DMS153 treated with DMSO at 0.1 percent for 48 hours (cell line): ENCODE results near the gene TMEM259.

Experiments
- DNase-seq: peaks from one replicate; lab custom pipeline; 2025; ENCODE audit not compliant: unreplicated experiment; lab: John Stamatoyannopoulos, UW

TMEM259 gene

GRCh38 chr19:990119-990571 is 30.8 kb downstream of the TMEM259 start:
- no peak for DNase-seq

GRCh38 chr19:989381-990081 is 31.4 kb downstream of the TMEM259 start:
- no peak for DNase-seq

GRCh38 chr19:988510-988909 is 32.4 kb downstream of the TMEM259 start:
- DNase-seq: no peak

GRCh38 chr19:988081-988480 is 32.8 kb downstream of the TMEM259 start:
- DNase-seq: no peak

GRCh38 chr19:986083-986482 is 34.8 kb downstream of the TMEM259 start:
- DNase-seq: no peak

GRCh38 chr19:984165-984967 is 36.6 kb downstream of the TMEM259 start, which contains the start of gene WDR18:
TSS of gene WDR18 (plus strand) at chr19:984345. CDS start at chr19:984354, 9 bp downstream.
- no peak for DNase-seq

GRCh38 chr19:982567-983170 is 38.3 kb downstream of the TMEM259 start:
- no peak for DNase-seq

- no peak for DNase-seq
These were observed 40.6 kb downstream of the TMEM259 start for GRCh38 chr19:980133-980998.

GRCh38 chr19:979318-979741 is 41.6 kb downstream of the TMEM259 start:
- DNase-seq: no peak

- no peak for DNase-seq
These were observed 43.9 kb downstream of the TMEM259 start for GRCh38 chr19:977058-977464.

- no peak for DNase-seq
These were observed 44.4 kb downstream of the TMEM259 start for GRCh38 chr19:976476-976875.

- no peak for DNase-seq
These were observed 46.2 kb downstream of the TMEM259 start for GRCh38 chr19:974564-975257.

- no peak for DNase-seq
These were observed 47.0 kb downstream of the TMEM259 start for GRCh38 chr19:973726-974563.

- no peak for DNase-seq
These were observed 48.6 kb downstream of the TMEM259 start for GRCh38 chr19:972281-972680.

GRCh38 chr19:971795-972194 is 49.1 kb downstream of the TMEM259 start:
- no peak for DNase-seq

GRCh38 chr19:970695-971094 is 50.2 kb downstream of the TMEM259 start:
- no peak for DNase-seq

- DNase-seq: no peak
These were observed 54.3 kb downstream of the TMEM259 start for GRCh38 chr19:966485-967088.

- no peak for DNase-seq
These were observed 55.9 kb downstream of the TMEM259 start for GRCh38 chr19:964761-965694.
